ENCODE data around the gene SUFU. TPM values are rescaled to one million over a fixed set of nuclear protein-coding genes. Genes with fewer than 3 reads are reported as not detected.

SUFU gene
- total and polyA plus RNA-seq, 4 donors: 1.8 to 3.8 (median 2.9) TPM

- Histone ChIP-seq H3K4me3 (ENCODE audit: low read depth in 1 of 3, low read length in 3 of 3) (no peak overlapping the region), H3K4me1 (ENCODE audit: control insufficient read depth in 4 of 4, insufficient read depth in 4 of 4, low read length in 3 of 4) (peaks cover 2 to 14% (median 12%) of the 10 kb centered on the region in 4 donors), H3K9ac (ENCODE audit: low read depth in 1 of 2, low read length in 2 of 2) (no peak overlapping the region), H3K27me3 (ENCODE audit: control insufficient read depth in 4 of 4, insufficient read depth in 4 of 4, low read length in 3 of 4) (no peaks in the 10 kb centered on the region), H3K9me3 (ENCODE audit: control insufficient read depth in 4 of 4, low read length in 3 of 4) (no peaks in the 10 kb centered on the region), H3K27ac (ENCODE audit: low read depth in 1 of 2, low read length in 2 of 2) (no peak overlapping the region), H3K36me3 (ENCODE audit: control insufficient read depth in 4 of 4, insufficient read depth in 3 of 4, low read depth in 1 of 4, low read length in 3 of 4) (peaks cover 0 to 2% (median 0%) of the 10 kb centered on the region in 4 donors)
- TF ChIP-seq REST (IDR thresholded peaks at IDR 0.05) (no peak), HNF4G (IDR thresholded peaks at IDR 0.05) (no peak), SP1 (IDR thresholded peaks at IDR 0.05) (no peak), CTCF (IDR thresholded peaks at IDR 0.05; ENCODE audit: low read depth, low read length, missing input control) (no peak), TAF1 (conservative IDR thresholded peaks at IDR 0.05) (no peak)
- 85% methylated on average over 6 of the region's 6 CpGs for WGBS
- no peak for DNase-seq (ENCODE audit: low spot score)
These were observed 36.5 kb upstream of the SUFU start for GRCh38 chr10:102467318-102467717.

GRCh38 chr10:102467971-102468438, 35.8 kb upstream of the SUFU start:
- no peak overlapping the region for H3K9ac ChIP-seq (ENCODE audit: low read depth in 1 of 2, low read length in 2 of 2)
- no peak overlapping the region for H3K4me3 ChIP-seq (ENCODE audit: low read depth in 1 of 3, low read length in 3 of 3)
- TF ChIP-seq NR2F2 (IDR thresholded peaks at IDR 0.05): no peak
- no peak for TF ChIP-seq ZBTB33 (IDR thresholded peaks at IDR 0.05)
- no peak for TF ChIP-seq YY1 (IDR thresholded peaks at IDR 0.05)
- no peak for TF ChIP-seq RAD21 (IDR thresholded peaks at IDR 0.05)
- TF ChIP-seq HNF4A (conservative IDR thresholded peaks at IDR 0.05): no peak
- TF ChIP-seq REST (IDR thresholded peaks at IDR 0.05): no peak
- no peak for TF ChIP-seq GABPA (IDR thresholded peaks at IDR 0.05 in 1 of 2, conservative IDR thresholded peaks at IDR 0.05 in 1 of 2)
- TF ChIP-seq FOXA2 (IDR thresholded peaks at IDR 0.05): no peak
- TF ChIP-seq ATF3 (IDR thresholded peaks at IDR 0.05): no peak
- TF ChIP-seq RXRA (IDR thresholded peaks at IDR 0.05): no peak
- no peak for TF ChIP-seq MAX (IDR thresholded peaks at IDR 0.05)
- TF ChIP-seq JUND (IDR thresholded peaks at IDR 0.05): no peak
- TF ChIP-seq TAF1 (conservative IDR thresholded peaks at IDR 0.05): no peak
- no peak for TF ChIP-seq HNF4G (IDR thresholded peaks at IDR 0.05)
- TF ChIP-seq SP1 (IDR thresholded peaks at IDR 0.05): no peak
- TF ChIP-seq EGR1 (IDR thresholded peaks at IDR 0.05; ENCODE audit: low read depth in 2 of 2): no peak
- no peak for TF ChIP-seq CTCF (IDR thresholded peaks at IDR 0.05; ENCODE audit: low read depth, low read length, missing input control)
- TF ChIP-seq FOXA1 (IDR thresholded peaks at IDR 0.05): no peak

More at GRCh38 chr10:102467971-102468438, 35.8 kb upstream of the SUFU start:
- peaks cover 0 to 2% (median 0%) of the 10 kb centered on the region in 4 donors for H3K36me3 ChIP-seq (ENCODE audit: control insufficient read depth in 4 of 4, insufficient read depth in 3 of 4, low read depth in 1 of 4, low read length in 3 of 4)
- no peak for DNase-seq (ENCODE audit: low spot score)
- H3K4me1 ChIP-seq (ENCODE audit: control insufficient read depth in 4 of 4, insufficient read depth in 4 of 4, low read length in 3 of 4): peaks cover 0 to 7% (median 5%) of the 10 kb centered on the region in 4 donors
- no peaks in the 10 kb centered on the region for H3K27me3 ChIP-seq (ENCODE audit: control insufficient read depth in 4 of 4, insufficient read depth in 4 of 4, low read length in 3 of 4)
- 70% methylated on average over 6 of the region's 6 CpGs for WGBS
- H3K27ac ChIP-seq (ENCODE audit: low read depth in 1 of 2, low read length in 2 of 2): no peak overlapping the region
- H3K9me3 ChIP-seq (ENCODE audit: control insufficient read depth in 4 of 4, low read length in 3 of 4): no peaks in the 10 kb centered on the region
